H1 (cell line): ENCODE data around the gene F7. TPM values are rescaled to one million over a fixed set of nuclear protein-coding genes. Genes with fewer than 3 reads are reported as not detected.

Experiments used
- CTCF ChIA-PET: fragments of 300-600 bp; sonication (Branson Sonifier 250); formaldehyde crosslinking; loops from one replicate; lab custom pipeline; 2021; ENCODE audit not compliant: partially characterized antibody; lab: Charles Lee
- POLR2A ChIA-PET: fragments of 300-600 bp; sonication (Branson Sonifier 250); formaldehyde crosslinking; loops from one replicate; lab custom pipeline; 2021; ENCODE audit warnings: inconsistent platforms; ENCODE audit not compliant: partially characterized antibody; lab: Charles Lee
- DNase-seq, 2 experiments: peaks; one replicate each; pipeline versions ENCODE4 v3.0.0 to v3.0.0-alpha.2; 2010 to 2022; ENCODE audit warnings: low spot score in 2 of 2, low read depth in 1 of 2, mixed read lengths in 1 of 2
- FAIRE-seq: peaks from 2 replicates; lab custom pipeline; 2011; peaks lifted over from hg19 to GRCh38; lab: Jason Lieb, UNC
- H2AFZ ChIP-seq: 2 replicates; pipeline ENCODE4 v1.8.1; 2012; ENCODE audit warnings: low read length, inconsistent platforms
- H2AK5ac ChIP-seq: 2 replicates; pipeline ENCODE4 v1.6.1; 2013; ENCODE audit warnings: low read depth, low read length
- H2BK120ac ChIP-seq: replicated peaks from 2 replicates; pipeline ENCODE3; 2013; ENCODE audit warnings: low read depth, low read length, inconsistent platforms
- H2BK12ac ChIP-seq: 2 replicates; pipeline ENCODE4 v1.6.1; 2013; ENCODE audit warnings: low read depth, low read length
- H2BK15ac ChIP-seq: 2 replicates; pipeline ENCODE4 v1.6.1; 2013; ENCODE audit warnings: low read length
- H2BK20ac ChIP-seq: 2 replicates; pipeline ENCODE4 v1.6.1; 2013; ENCODE audit warnings: low read length
- H2BK5ac ChIP-seq: 2 replicates; pipeline ENCODE4 v1.6.1; 2013; ENCODE audit warnings: low read depth, low read length
- H3K14ac ChIP-seq: 2 replicates; pipeline ENCODE4 v1.6.1; 2013; ENCODE audit warnings: inconsistent platforms; ENCODE audit not compliant: insufficient read length
- H3K18ac ChIP-seq: 2 replicates; pipeline ENCODE4 v1.6.1; 2013; ENCODE audit warnings: low read length; ENCODE audit errors: extremely low read depth
- H3K23ac ChIP-seq: 2 replicates; pipeline ENCODE4 v1.6.1; 2013; ENCODE audit warnings: inconsistent platforms; ENCODE audit not compliant: insufficient read length
- H3K23me2 ChIP-seq: 2 replicates; pipeline ENCODE4 v1.6.1; 2013; ENCODE audit warnings: low read depth, low read length
- H3K27ac ChIP-seq: 2 replicates; pipeline ENCODE4 v1.6.1; 2011; ENCODE audit warnings: low read depth, low read length, inconsistent platforms
- H3K27me3 ChIP-seq, 4 experiments: replicated peaks in 1 of 4; 1 replicate in 1 of 4; 2 replicates in 3 of 4; pipeline versions ENCODE4 v1.6.1 to v1.8.1; 2011 to 2013; ENCODE audit warnings: low read length in 3 of 4, mild to moderate bottlenecking in 3 of 4, inconsistent platforms in 2 of 4, mixed read lengths in 2 of 4, moderate library complexity in 1 of 4; ENCODE audit not compliant: control insufficient read depth in 3 of 4, insufficient read depth in 3 of 4; ENCODE audit errors: extremely low read depth in 1 of 4
- H3K36me3 ChIP-seq, 4 experiments: 2 replicates each; pipeline versions ENCODE4 v1.6.1 to v1.8.1; 2011 to 2013; ENCODE audit warnings: mild to moderate bottlenecking in 4 of 4, low read length in 3 of 4, moderate library complexity in 2 of 4, control low read depth in 1 of 4, inconsistent platforms in 1 of 4; ENCODE audit not compliant: insufficient read depth in 4 of 4, control insufficient read depth in 2 of 4
- H3K4ac ChIP-seq: replicated peaks from 2 replicates; pipeline ENCODE3; 2013; ENCODE audit warnings: low read length, low read depth, mixed read lengths, inconsistent platforms; ENCODE audit not compliant: insufficient read length
- H3K4me1 ChIP-seq, 4 experiments: replicated peaks in 1 of 4; 1 replicate in 1 of 4; 2 replicates in 3 of 4; pipeline versions ENCODE4 v1.6.1 to v1.8.1; 2011 to 2013; ENCODE audit warnings: low read length in 3 of 4, inconsistent platforms in 2 of 4, mixed read lengths in 1 of 4; ENCODE audit not compliant: insufficient read depth in 4 of 4, control insufficient read depth in 3 of 4
- H3K4me2 ChIP-seq, 2 experiments: 2 replicates each; pipeline versions ENCODE4 v1.6.1 to v1.8.1; 2011 to 2013; ENCODE audit warnings: low read depth in 2 of 2, low read length in 2 of 2, control low read depth in 1 of 2, inconsistent platforms in 1 of 2, mild to moderate bottlenecking in 1 of 2; ENCODE audit not compliant: insufficient read depth in 1 of 2
- H3K4me3 ChIP-seq, 4 experiments: fragments of 200-600, 300-600 bp in 1 of 4; sonication (generic), shearing (Covaris generic), sonication (Bioruptor Twin) in 1 of 4; 2 replicates each; pipeline versions ENCODE4 v1.5.1 to v1.8.1; 2011 to 2016; ENCODE audit warnings: low read length in 4 of 4, low read depth in 3 of 4, control low read depth in 2 of 4, inconsistent platforms in 2 of 4, mild to moderate bottlenecking in 2 of 4, mixed read lengths in 1 of 4, moderate library complexity in 1 of 4; ENCODE audit not compliant: insufficient read depth in 2 of 4; ENCODE audit errors: extremely low read depth in 1 of 4
- H3K56ac ChIP-seq: replicated peaks from 2 replicates; pipeline ENCODE3; 2013; ENCODE audit warnings: low read depth, mild to moderate bottlenecking, mixed read lengths, low read length, inconsistent platforms; ENCODE audit not compliant: insufficient read length
- H3K79me1 ChIP-seq: 2 replicates; pipeline ENCODE4 v1.6.1; 2013; ENCODE audit warnings: low read depth, low read length, control low read depth
- H3K79me2 ChIP-seq, 2 experiments: 2 replicates each; pipeline versions ENCODE4 v1.6.1 to v1.8.1; 2012 to 2013; ENCODE audit warnings: low read length in 2 of 2, mild to moderate bottlenecking in 2 of 2, inconsistent platforms in 1 of 2; ENCODE audit not compliant: insufficient read depth in 2 of 2, control insufficient read depth in 1 of 2
- H3K9ac ChIP-seq, 4 experiments: replicated peaks in 1 of 4; 1 replicate in 1 of 4; 2 replicates in 3 of 4; pipeline versions ENCODE4 v1.6.1 to v1.8.1; 2011 to 2013; ENCODE audit warnings: low read depth in 3 of 4, low read length in 3 of 4, control low read depth in 2 of 4, mild to moderate bottlenecking in 2 of 4, moderate library complexity in 2 of 4, inconsistent platforms in 1 of 4; ENCODE audit errors: extremely low read depth in 1 of 4
- H3K9me3 ChIP-seq, 2 experiments: 2 replicates each; pipeline versions ENCODE4 v1.6.1 to v1.8.1; 2012 to 2013; ENCODE audit warnings: mild to moderate bottlenecking in 2 of 2, moderate library complexity in 2 of 2, control low read depth in 1 of 2, inconsistent platforms in 1 of 2, low read depth in 1 of 2, low read length in 1 of 2, mixed read lengths in 1 of 2; ENCODE audit not compliant: insufficient read depth in 2 of 2
- H4K20me1 ChIP-seq, 2 experiments: replicated peaks in 1 of 2; 2 replicates each; pipeline versions ENCODE3 to v1.8.1; 2011 to 2013; ENCODE audit warnings: inconsistent platforms in 2 of 2, low read length in 2 of 2, mild to moderate bottlenecking in 1 of 2; ENCODE audit not compliant: insufficient read depth in 2 of 2, control insufficient read depth in 1 of 2
- H4K5ac ChIP-seq: 2 replicates; pipeline ENCODE4 v1.6.1; 2013; ENCODE audit warnings: low read length, low read depth, mixed read lengths, inconsistent platforms; ENCODE audit not compliant: insufficient read length
- H4K8ac ChIP-seq: 2 replicates; pipeline ENCODE4 v1.8.0; 2013; ENCODE audit warnings: mild to moderate bottlenecking, moderate library complexity, low read length, inconsistent platforms; ENCODE audit not compliant: insufficient read depth; ENCODE audit errors: extremely low read depth
- H4K91ac ChIP-seq: replicated peaks from 2 replicates; pipeline ENCODE3; 2013; ENCODE audit warnings: low read length, mixed read lengths, inconsistent platforms; ENCODE audit not compliant: insufficient read length
- KDM1A ChIP-seq: fragments of 200-600, 300-600 bp; sonication (generic); IDR thresholded peaks from 2 replicates; pipeline ENCODE4 v1.7.1; 2016; ENCODE audit warnings: mild to moderate bottlenecking, low read length, borderline replicate concordance
- TEAD4 ChIP-seq: IDR thresholded peaks from 2 replicates; pipeline ENCODE4 v1.6.1; 2012; ENCODE audit warnings: low read depth, low read length, inconsistent platforms, mixed read lengths
- WGBS, 2 experiments: shearing (Covaris generic) in 1 of 2; methylation state at CpG; one replicate each; pipeline versions ENCODE4 v1.1.6 to v1.1.7; 2013 to 2015; ENCODE audit warnings: low lambda C conversion rate in 2 of 2, mixed read lengths in 2 of 2, inconsistent platforms in 1 of 2, low coverage in 1 of 2, missing lambda C conversion rate in 1 of 2; ENCODE audit not compliant: insufficient replicate concordance in 2 of 2, insufficient coverage in 1 of 2, insufficient read length in 1 of 2; ENCODE audit errors: extremely low coverage in 1 of 2, missing lambda C conversion rate in 1 of 2; 5-methylcytosine and 5-hydroxymethylcytosine counted together
- polyA plus RNA-seq, 7 experiments: library from polyadenylated mRNA; depleted of rRNA in 3 of 7; stranded (reverse) in 5 of 7; unstranded in 2 of 7; fragments of >200 nt in 5 of 7; fragments of 200-250 nt in 2 of 7; gene quantifications; 1 replicate in 5 of 7; 2 replicates in 1 of 7; 4 replicates in 1 of 7; pipeline versions ENCODE4 v1.2.1 to v1.2.3, GENCODE V29; 2011 to 2013; ENCODE audit warnings: missing spikeins in 2 of 7, mixed read lengths in 2 of 7
- total RNA-seq: library from RNA; stranded (reverse); fragmentation: NEBNext Ultra II Directional; extraction: Animal tissue kit (Norgen Biotek cat#: 25700); gene quantifications from 2 replicates; pipeline ENCODE4 v1.2.1, GENCODE V29; 2021

F7 gene
- total and polyA plus RNA-seq, 2 of the 8 experiments (the other 6 are each of a cell fraction or from before 2014, with no cell fraction given), result 0.43 to 0.98 TPM

- no peaks in the 10 kb centered on the region for H3K79me2 ChIP-seq
- no peak overlapping the region for H3K4me3 ChIP-seq
- H3K14ac ChIP-seq, result no peak overlapping the region
- H3K4me1 ChIP-seq, result peaks cover 0 to 10% (median 8%) of the 10 kb centered on the region in 4 experiments; a peak in 5 of 7 replicates
- no peak overlapping the region for H2AFZ ChIP-seq
- no peak overlapping the region for H3K4ac ChIP-seq
- H2BK12ac ChIP-seq, result no peak overlapping the region
- H3K27me3 ChIP-seq, result no peaks in the 10 kb centered on the region; a peak in 2 of 7 replicates
- no peak for FAIRE-seq
- peak overlapping the region; percentile 10 for H4K91ac ChIP-seq
- H2BK120ac ChIP-seq, result no peak overlapping the region
- no peak overlapping the region for H3K56ac ChIP-seq
- H4K20me1 ChIP-seq, result peaks cover 0 to 4% of the 10 kb centered on the region in 2 experiments
- no peak overlapping the region for H4K5ac ChIP-seq
- ChIA-PET CTCF (interaction anchor here (1.8 to 2.4 kb wide), 2 partner anchors 34 to 89 kb away, joined by 6 read pairs; no protein-coding TSS in a partner anchor), POLR2A (interaction anchor here (1.7 kb wide), 1 partner anchor 30 kb away, joined by 5 read pairs; no protein-coding TSS in a partner anchor)
- peak in 1 of 2 experiments; percentile 33 for DNase-seq
- 89% methylated on average over 16 of the region's 16 CpGs; no CpG with 5 or more reads in 1 of the 2 experiments for WGBS, 2 experiments
- H3K9ac ChIP-seq, result peak overlapping the region in 1 of 4 experiments; percentile 6; a peak in 2 of 7 replicates
- H3K18ac ChIP-seq, result no peak overlapping the region; the same call in 1 of the 2 replicates
- H2BK20ac ChIP-seq, result no peak overlapping the region
- no peak overlapping the region; the same call in 1 of the 2 replicates for H2BK15ac ChIP-seq
- no peaks in the 10 kb centered on the region for H3K79me1 ChIP-seq
- H2AK5ac ChIP-seq, result peak overlapping the region; percentile 94; the same call in 1 of the 2 replicates
- no peak overlapping the region for H3K23ac ChIP-seq
- H2BK5ac ChIP-seq, result no peak overlapping the region
- peak; percentile 72; the same call in 1 of the 2 replicates for TF ChIP-seq KDM1A
- TF ChIP-seq TEAD4, result no peak
- H3K9me3 ChIP-seq, result peaks cover 3% of the 10 kb centered on the region in 2 experiments; a peak in 2 of 4 replicates
- H4K8ac ChIP-seq, result no peak overlapping the region
- no peaks in the 10 kb centered on the region for H3K23me2 ChIP-seq
- H3K36me3 ChIP-seq, result no peaks in the 10 kb centered on the region; a peak in 1 of 8 replicates
- no peak overlapping the region for H3K27ac ChIP-seq
- H3K4me2 ChIP-seq, result no peak overlapping the region
Measured at GRCh38 chr13:113119166-113119821, 13.7 kb downstream of the F7 start.
